Measurements from ENCODE around the gene LRRC8E.

GRCh38 chr19:7919610-7920518 lies 31.6 kb downstream of the LRRC8E start, which contains the start of gene SNAPC2:
- TF ChIP-seq, protein P1, sequence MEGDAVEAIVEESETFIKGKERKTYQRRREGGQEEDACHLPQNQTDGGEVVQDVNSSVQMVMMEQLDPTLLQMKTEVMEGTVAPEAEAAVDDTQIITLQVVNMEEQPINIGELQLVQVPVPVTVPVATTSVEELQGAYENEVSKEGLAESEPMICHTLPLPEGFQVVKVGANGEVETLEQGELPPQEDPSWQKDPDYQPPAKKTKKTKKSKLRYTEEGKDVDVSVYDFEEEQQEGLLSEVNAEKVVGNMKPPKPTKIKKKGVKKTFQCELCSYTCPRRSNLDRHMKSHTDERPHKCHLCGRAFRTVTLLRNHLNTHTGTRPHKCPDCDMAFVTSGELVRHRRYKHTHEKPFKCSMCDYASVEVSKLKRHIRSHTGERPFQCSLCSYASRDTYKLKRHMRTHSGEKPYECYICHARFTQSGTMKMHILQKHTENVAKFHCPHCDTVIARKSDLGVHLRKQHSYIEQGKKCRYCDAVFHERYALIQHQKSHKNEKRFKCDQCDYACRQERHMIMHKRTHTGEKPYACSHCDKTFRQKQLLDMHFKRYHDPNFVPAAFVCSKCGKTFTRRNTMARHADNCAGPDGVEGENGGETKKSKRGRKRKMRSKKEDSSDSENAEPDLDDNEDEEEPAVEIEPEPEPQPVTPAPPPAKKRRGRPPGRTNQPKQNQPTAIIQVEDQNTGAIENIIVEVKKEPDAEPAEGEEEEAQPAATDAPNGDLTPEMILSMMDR (IDR thresholded peaks at IDR 0.05; ENCODE audit: low read depth, low read length, missing input control) = no peak
- TF ChIP-seq JUND (IDR thresholded peaks at IDR 0.05) (no peak), SP1 (IDR thresholded peaks at IDR 0.05) (peak; percentile 78), REST (IDR thresholded peaks at IDR 0.05) (peak; percentile 58), YY1 (IDR thresholded peaks at IDR 0.05) (peak; percentile 88), NR2F2 (IDR thresholded peaks at IDR 0.05) (no peak), ATF3 (IDR thresholded peaks at IDR 0.05) (no peak), RAD21 (IDR thresholded peaks at IDR 0.05) (no peak), TAF1 (conservative IDR thresholded peaks at IDR 0.05) (no peak)
- TF ChIP-seq, protein P2, sequence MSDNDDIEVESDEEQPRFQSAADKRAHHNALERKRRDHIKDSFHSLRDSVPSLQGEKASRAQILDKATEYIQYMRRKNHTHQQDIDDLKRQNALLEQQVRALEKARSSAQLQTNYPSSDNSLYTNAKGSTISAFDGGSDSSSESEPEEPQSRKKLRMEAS (IDR thresholded peaks at IDR 0.05) = no peak
- TF ChIP-seq, protein P3, sequence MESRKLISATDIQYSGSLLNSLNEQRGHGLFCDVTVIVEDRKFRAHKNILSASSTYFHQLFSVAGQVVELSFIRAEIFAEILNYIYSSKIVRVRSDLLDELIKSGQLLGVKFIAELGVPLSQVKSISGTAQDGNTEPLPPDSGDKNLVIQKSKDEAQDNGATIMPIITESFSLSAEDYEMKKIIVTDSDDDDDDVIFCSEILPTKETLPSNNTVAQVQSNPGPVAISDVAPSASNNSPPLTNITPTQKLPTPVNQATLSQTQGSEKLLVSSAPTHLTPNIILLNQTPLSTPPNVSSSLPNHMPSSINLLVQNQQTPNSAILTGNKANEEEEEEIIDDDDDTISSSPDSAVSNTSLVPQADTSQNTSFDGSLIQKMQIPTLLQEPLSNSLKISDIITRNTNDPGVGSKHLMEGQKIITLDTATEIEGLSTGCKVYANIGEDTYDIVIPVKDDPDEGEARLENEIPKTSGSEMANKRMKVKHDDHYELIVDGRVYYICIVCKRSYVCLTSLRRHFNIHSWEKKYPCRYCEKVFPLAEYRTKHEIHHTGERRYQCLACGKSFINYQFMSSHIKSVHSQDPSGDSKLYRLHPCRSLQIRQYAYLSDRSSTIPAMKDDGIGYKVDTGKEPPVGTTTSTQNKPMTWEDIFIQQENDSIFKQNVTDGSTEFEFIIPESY (IDR thresholded peaks at IDR 0.05) = no peak
